SIG-M5 (cell line): ENCODE data around the gene CAPZA1.

Experiments
- DNase-seq: peaks from one replicate; lab custom pipeline; 2025; lab: John Stamatoyannopoulos, UW

CAPZA1 gene

GRCh38 chr1:112701227-112702066, 81.8 kb downstream of the CAPZA1 start:
- DNase-seq, result no peak

GRCh38 chr1:112702067-112702395, 82.4 kb downstream of the CAPZA1 start:
- DNase-seq, result no peak

GRCh38 chr1:112702420-112703261, 83.0 kb downstream of the CAPZA1 start:
- DNase-seq, result no peak

GRCh38 chr1:112703706-112704105, 84.1 kb downstream of the CAPZA1 start:
- DNase-seq, result no peak

GRCh38 chr1:112704391-112704933, 84.8 kb downstream of the CAPZA1 start:
- DNase-seq, result no peak

GRCh38 chr1:112704934-112705627, 85.4 kb downstream of the CAPZA1 start:
- no peak for DNase-seq

GRCh38 chr1:112706505-112707220, 87.0 kb downstream of the CAPZA1 start, which contains the start of gene RHOC:
Gene RHOC (minus strand): TSS chr1:112707127. CDS start chr1:112703799, 3,328 bp downstream.
- DNase-seq, result no peak

GRCh38 chr1:112707221-112708001, 87.8 kb downstream of the CAPZA1 start:
- DNase-seq, result no peak

- DNase-seq, result no peak
Measured at GRCh38 chr1:112708002-112708448, 88.4 kb downstream of the CAPZA1 start.

GRCh38 chr1:112708489-112708888, 88.9 kb downstream of the CAPZA1 start:
- DNase-seq, result no peak

GRCh38 chr1:112710159-112710558, 90.5 kb downstream of the CAPZA1 start:
- DNase-seq, result no peak

GRCh38 chr1:112710586-112710985, 91.0 kb downstream of the CAPZA1 start:
- no peak for DNase-seq

- DNase-seq, result no peak
Measured at GRCh38 chr1:112711041-112711440, 91.4 kb downstream of the CAPZA1 start.

GRCh38 chr1:112711670-112712069, 92.0 kb downstream of the CAPZA1 start:
- no peak for DNase-seq

- DNase-seq, result no peak
Measured at GRCh38 chr1:112712191-112712590, 92.6 kb downstream of the CAPZA1 start.

- no peak for DNase-seq
Measured at GRCh38 chr1:112712701-112713128, 93.1 kb downstream of the CAPZA1 start.

GRCh38 chr1:112713466-112714312, 94.1 kb downstream of the CAPZA1 start:
- peak; percentile 24 for DNase-seq

GRCh38 chr1:112714313-112715263, 95.0 kb downstream of the CAPZA1 start:
- no peak for DNase-seq
